OCI-LY7 (cell line): ENCODE data around the gene FAM200B. TPM values are rescaled to one million over a fixed set of nuclear protein-coding genes. Genes with fewer than 3 reads are reported as not detected.

ENCODE experiments used
- total RNA-seq, 2 experiments: library from RNA; depleted of rRNA in 1 of 2; stranded (reverse); fragments of >200 nt in 1 of 2; shearing (Covaris generic) in 1 of 2; gene quantifications; 2 replicates each; pipeline ENCODE4 v1.2.3, GENCODE V29; 2014 to 2022

The FAM200B gene
- total RNA-seq, 2 experiments from 2014 or later, result 11.5 to 25.0 TPM

Other genes starting within 250 kb of the FAM200B start
- not detected in 2 replicates for gene CC2D2A, start 211.9 kb upstream of the FAM200B start, total RNA-seq (2014; rRNA removed; shearing (Covaris generic))
- gene CC2D2A, start 211.9 kb upstream of the FAM200B start, total RNA-seq (2022), result not detected in 2 replicates
- gene FBXL5, start 26.5 kb upstream of the FAM200B start, total RNA-seq (2014; rRNA removed; shearing (Covaris generic)), result 73.9 and 102 TPM in 2 replicates
- 43.5 and 50.5 TPM in 2 replicates for gene FBXL5, start 26.5 kb upstream of the FAM200B start, total RNA-seq (2022)
- gene BST1, start 21.2 kb downstream of the FAM200B start, total RNA-seq (2014; rRNA removed; shearing (Covaris generic)), result 0.50 and 0.67 TPM in 2 replicates
- gene BST1, start 21.2 kb downstream of the FAM200B start, total RNA-seq (2022), result 0.21 TPM in 1 of 2 replicates, not detected in the other
- gene CD38, start 96.5 kb downstream of the FAM200B start, total RNA-seq (2014; rRNA removed; shearing (Covaris generic)), result 92.0 and 103 TPM in 2 replicates
- 176 and 214 TPM in 2 replicates for gene CD38, start 96.5 kb downstream of the FAM200B start, total RNA-seq (2022)